Measurements from ENCODE around the gene SULT6B1. TPM values are rescaled to one million over a fixed set of nuclear protein-coding genes. Genes with fewer than 3 reads are reported as not detected.

SULT6B1 gene
- total RNA-seq, 5 donors from 2014 or later (not counting 1 experiment from before 2014, with no cell fraction given), result not detected

DNA sequence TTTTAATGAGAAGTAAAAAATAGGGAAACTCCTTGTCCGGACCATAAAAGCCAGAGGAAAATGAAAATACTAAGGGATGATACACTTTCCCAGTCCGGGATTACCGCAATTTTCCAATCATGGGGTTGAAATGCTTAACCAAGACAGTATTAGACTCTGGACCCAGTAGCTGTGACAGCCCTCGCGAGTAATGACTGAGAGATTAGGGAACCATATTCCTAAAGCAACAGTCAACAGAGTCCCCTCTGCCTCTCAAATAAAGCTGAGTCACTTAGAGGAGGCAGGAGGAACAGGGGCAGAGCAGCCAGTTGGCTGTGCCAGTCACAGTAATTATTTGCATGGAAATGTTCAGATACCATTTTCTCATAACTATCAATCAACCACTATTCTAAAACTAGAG, 69.3 kb downstream of the SULT6B1 start:
- POLR2A ChIA-PET, result no interaction called here
- WGBS (ENCODE audit: insufficient coverage), result no CpG with 5 or more reads among the region's 5 CpGs
- peaks cover 5 to 35% of the 10 kb centered on the region in 2 donors for H3K36me3 ChIP-seq (ENCODE audit: control insufficient read depth in 2 of 2, extremely low read depth in 1 of 2, insufficient read depth in 1 of 2, low read length in 1 of 2)
- H3K9me3 ChIP-seq, result no peaks in the 10 kb centered on the region
- Mint-ChIP-seq H3K36me3 (peaks cover 48% of the 10 kb centered on the region), H3K27ac (no peak overlapping the region), H3K4me3 (no peak overlapping the region), H3K4me1 (peaks cover 0 to 7% (median 1%) of the 10 kb centered on the region in 3 donors), H3K9me3 (no peaks in the 10 kb centered on the region), H3K27me3 (no peaks in the 10 kb centered on the region)
- ATAC-seq (replicated peaks in 1 of 4) (no peak), DNase-seq (no peak)
- H3K4me1 ChIP-seq (ENCODE audit: control insufficient read depth in 1 of 2, extremely low read depth in 1 of 2, insufficient read depth in 2 of 2, low read length in 2 of 2), result no peaks in the 10 kb centered on the region
- H3K27me3 ChIP-seq (replicated peaks in 1 of 2; ENCODE audit: control insufficient read depth in 2 of 2, extremely low read depth in 1 of 2, insufficient read depth in 2 of 2, low read length in 1 of 2), result no peaks in the 10 kb centered on the region
- no peak overlapping the region for H3K4me3 ChIP-seq (ENCODE audit: control insufficient read depth in 1 of 2, extremely low read depth in 1 of 2, low read length in 1 of 2)
- CTCF ChIA-PET, result no interaction called here
- no peak overlapping the region for H3K27ac ChIP-seq (ENCODE audit: low read length)

Other genes starting within 250 kb of the SULT6B1 start
- 10 to 100 TPM; 27.8 to 31.5 (median 28.6) TPM for gene STRN, start 222.1 kb downstream of the SULT6B1 start, total RNA-seq
- gene HEATR5B, start 104.3 kb downstream of the SULT6B1 start, total RNA-seq, result 10 to 100 TPM; 35.5 to 41.2 (median 41.0) TPM
- gene GPATCH11, start 104.2 kb downstream of the SULT6B1 start, total RNA-seq, result 10 to 100 TPM in 3 of 5 donors, 1 to 10 TPM in 2; 6.7 to 14.7 (median 12.5) TPM
- 10 to 100 TPM; 21.7 to 37.5 (median 31.3) TPM for gene EIF2AK2, start 31.7 kb downstream of the SULT6B1 start, total RNA-seq
- gene CEBPZOS, start 7.8 kb upstream of the SULT6B1 start, total RNA-seq, result 10 to 100 TPM; 23.9 to 40.1 (median 37.5) TPM
- gene CEBPZ, start 42.9 kb upstream of the SULT6B1 start, total RNA-seq, result 10 to 100 TPM; 50.6 to 61.5 (median 58.1) TPM
- gene NDUFAF7, start 43.0 kb upstream of the SULT6B1 start, total RNA-seq, result 10 to 100 TPM; 20.2 to 30.3 (median 24.6) TPM
- 10 to 100 TPM; 30.6 to 45.5 (median 36.9) TPM for gene PRKD3, start 136.2 kb upstream of the SULT6B1 start, total RNA-seq
- 1 to 10 TPM in 3 of 5 donors, not detected in 2; 1.1 to 3.1 (median 1.5) TPM for gene QPCT, start 156.0 kb upstream of the SULT6B1 start, total RNA-seq

Data from T-cell (primary cell).